T-helper 1 cell treated with Interleukin-12 subunit alpha and Interleukin-12 subunit beta and Interleukin-4 antibody, amounts not matched to agents 30 ng/mL and 1 ng/mL, for 36 hours (primary cell): ENCODE data around the gene LAMA2. TPM values are rescaled to one million over a fixed set of nuclear protein-coding genes. Genes with fewer than 3 reads are reported as not detected.
"Not testable (repeated sequence)": the region's sequence is repeated elsewhere in the genome, so short reads cannot be mapped to it uniquely, and the experiment has no call there.

ENCODE experiments used
- intact Hi-C: fragments of 100-400 bp; cut with micrococcal nuclease; formaldehyde crosslinking; loops from one replicate; pipeline ENCODE4 v1.15.1; 2024
- total RNA-seq: library from RNA; stranded (reverse); gene quantifications from 2 replicates; pipeline ENCODE4 v1.2.3, GENCODE V29; 2022

LAMA2 gene
- total RNA-seq, 1 donor from 2014 or later, result 0.25 TPM

DNA sequence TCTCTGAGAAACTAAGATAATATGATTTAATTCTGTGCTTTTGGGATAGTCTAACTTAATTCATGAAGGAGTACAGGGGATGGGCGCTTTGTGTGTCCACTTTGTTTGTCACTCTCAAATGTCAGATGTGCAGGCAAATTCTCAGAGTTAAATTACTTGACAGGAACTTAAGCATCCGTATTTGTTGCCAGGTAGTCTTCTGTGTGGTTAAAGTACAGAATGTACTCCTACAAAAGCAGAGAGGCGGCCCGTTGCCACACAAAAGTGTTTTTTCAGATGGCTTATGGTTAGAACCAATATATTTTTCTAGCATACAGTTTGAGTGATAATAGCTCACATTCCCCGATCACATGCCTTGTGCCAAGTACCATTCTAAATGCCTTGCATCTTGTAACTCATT lies 234.4 kb downstream of the LAMA2 start:
- intact Hi-C loops, result no loop called here

DNA sequence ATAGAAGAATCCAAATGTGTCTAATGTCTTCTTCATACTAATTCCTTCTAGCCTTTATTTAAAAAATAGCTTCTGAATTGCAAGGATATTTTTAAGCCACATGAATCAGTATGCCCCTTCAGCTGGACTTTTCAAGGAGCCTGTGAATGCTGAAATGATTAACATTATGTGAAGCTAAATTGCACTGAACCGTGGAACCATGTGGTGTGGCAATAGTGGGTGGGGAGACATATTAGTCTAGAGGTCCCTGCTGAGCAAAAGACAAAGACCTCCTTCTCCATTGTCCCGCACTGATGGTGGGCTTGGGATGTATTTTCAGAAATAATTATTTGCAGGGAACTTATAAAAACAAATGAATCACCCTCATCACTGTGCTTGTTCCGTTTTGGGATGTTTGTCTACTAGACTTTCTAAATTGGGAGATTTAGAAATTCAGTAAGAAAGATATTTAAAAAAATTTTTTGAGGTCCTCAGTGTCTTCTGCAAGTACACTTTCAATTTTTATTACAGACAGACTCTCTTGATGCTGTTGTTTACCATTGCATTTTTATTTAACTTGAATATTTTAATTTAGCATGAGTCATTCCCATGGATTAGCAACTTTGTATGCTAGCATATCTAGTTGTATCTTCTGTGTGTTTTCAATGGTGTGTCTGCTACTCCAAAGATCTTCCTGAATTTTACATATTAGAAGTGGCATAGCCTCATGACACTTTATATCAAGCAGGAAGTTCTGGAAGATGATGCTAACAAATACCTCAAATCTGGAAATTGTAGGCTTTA lies 238.1 kb downstream of the LAMA2 start:
- intact Hi-C loops, result no loop called here

DNA sequence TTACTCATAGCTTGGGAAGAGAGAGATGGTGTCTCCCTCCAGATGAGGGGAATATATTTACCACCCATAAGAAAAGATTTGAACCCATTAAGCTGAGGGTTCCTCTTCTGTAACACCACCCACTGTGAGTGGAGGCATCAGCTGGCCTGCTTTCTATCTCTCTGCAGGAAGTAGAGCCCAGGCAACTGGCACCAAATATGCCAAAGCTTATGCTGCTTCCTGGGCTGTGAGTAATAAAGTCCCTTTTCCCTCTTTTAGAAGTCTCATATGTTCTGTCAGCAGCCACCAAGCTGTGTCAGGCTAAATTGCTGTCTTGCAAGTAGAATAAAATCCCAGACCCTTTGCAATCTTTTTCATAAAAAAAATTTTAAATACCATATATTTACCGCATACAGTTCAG lies 241.4 kb downstream of the LAMA2 start:
- intact Hi-C loops, result no loop called here

GRCh38 chr6:129130106-129130505 lies 247.2 kb downstream of the LAMA2 start:
- intact Hi-C loops, result no loop called here

DNA sequence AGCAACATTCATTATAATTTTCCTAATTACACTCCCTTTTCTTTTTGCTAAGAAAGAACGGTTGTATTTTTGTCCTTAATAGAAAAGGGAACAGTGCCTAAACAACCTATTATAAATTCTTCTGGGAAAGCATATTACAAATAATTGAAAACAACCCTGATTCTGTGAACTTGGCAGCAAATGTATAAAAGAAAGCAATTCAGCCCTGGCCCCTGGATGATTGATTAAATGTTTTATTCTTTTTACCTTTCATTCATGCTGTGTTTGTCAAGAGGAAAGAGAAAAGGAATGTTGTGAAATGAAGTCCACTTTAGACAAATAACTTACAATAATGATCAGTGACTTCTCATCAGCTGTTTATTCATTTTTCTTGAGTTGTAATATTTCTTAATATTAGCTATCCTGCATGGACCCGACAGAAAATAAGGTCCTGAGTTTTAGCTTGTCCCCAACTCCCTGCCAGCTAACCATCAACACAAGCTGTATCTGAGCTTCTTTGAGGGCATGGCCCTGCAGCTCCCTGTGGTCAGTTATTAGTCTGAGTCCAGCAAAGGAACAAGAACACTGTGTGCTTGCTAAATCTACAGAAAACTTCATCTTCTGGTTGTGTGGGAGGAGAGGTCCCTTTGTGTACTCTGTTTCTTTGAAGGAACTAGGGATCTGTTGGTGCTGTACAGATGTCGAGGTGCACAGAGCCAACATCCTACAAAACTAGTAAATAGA lies 248.2 kb downstream of the LAMA2 start:
- intact Hi-C loops, result no loop called here

GRCh38 chr6:129133770-129134192 lies 250.8 kb downstream of the LAMA2 start:
- intact Hi-C loops, result no loop called here

- intact Hi-C loops, result no loop called here
Measured at GRCh38 chr6:129134535-129134934, 251.6 kb downstream of the LAMA2 start.

DNA sequence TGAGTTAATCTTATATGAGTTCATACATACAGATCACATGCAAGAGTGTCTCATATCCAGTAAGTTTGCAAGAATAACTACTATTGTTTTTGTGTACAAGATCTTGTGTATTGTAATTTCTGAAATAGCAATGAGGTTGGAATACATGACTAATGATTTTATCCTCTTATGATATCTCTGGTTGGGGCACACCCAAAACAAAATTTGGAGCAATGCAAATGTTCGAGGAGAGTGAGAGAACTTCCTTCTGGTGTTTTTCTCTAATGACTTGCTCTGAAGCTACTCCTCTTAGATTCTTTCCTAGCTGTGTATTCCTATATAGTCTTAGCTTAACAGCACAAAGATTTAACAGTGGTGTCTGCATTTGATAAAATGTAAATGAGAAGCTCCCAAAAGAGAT lies 252.5 kb downstream of the LAMA2 start:
- intact Hi-C loops, result no loop called here

- intact Hi-C loops, result no loop called here
Measured at GRCh38 chr6:129136751-129137150, 253.8 kb downstream of the LAMA2 start.

DNA sequence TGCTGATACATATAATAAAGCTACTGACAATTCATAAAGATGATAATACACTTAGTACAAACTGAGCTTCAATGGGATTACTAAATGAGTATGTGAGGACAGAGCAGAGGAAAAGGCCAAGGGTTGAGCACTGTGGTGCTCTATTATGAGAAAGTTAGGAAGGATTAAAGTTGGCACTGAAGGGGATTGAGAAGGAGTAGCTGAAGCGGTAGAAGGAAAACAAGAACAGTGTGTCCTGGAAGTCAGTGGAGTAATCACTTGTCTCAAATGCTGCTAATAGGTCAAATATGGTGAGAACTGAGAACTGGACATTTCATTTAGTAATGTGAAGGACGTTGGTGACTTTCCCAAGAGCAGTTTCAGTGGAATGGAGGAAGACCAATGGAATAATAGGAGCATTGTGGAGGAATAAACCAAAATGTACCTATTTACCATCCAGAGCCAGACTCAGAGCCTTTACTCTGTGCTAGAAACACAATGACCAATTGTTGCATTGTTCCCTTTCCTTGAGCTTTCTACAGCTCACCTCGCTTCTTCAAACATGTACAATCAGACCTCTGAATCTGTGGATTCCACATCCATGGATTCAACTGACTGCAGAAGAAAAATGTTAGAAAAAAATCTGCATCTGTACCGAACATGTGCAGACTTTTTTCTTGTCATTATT lies 255.9 kb downstream of the LAMA2 start:
- intact Hi-C loops, result no loop called here

- intact Hi-C loops, result no loop called here
Measured at GRCh38 chr6:129140526-129140925, 257.6 kb downstream of the LAMA2 start.

DNA sequence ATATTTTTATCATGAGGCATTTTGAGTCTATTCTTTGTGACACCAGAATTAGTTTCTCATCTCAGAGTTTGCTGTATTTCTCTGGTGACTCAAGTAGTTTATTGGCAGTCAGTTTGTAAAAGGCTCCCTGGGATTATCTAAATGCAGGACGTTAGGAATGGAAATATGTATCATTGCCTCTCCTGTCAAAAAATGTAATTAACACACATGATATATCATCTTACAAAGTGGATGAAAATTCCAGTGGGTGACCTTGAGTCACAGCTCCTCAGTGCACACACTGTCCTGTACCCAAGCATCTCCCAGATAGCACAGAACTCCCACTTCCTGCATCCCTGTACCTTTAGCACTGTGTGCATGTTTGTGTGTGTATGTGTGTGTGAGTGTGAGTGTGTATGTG lies 258.6 kb downstream of the LAMA2 start:
- intact Hi-C loops, result no loop called here

GRCh38 chr6:129146902-129147301 lies 264.0 kb downstream of the LAMA2 start:
- intact Hi-C loops, result no loop called here

GRCh38 chr6:129150507-129150906 lies 267.6 kb downstream of the LAMA2 start:
- intact Hi-C loops, result no loop called here

DNA sequence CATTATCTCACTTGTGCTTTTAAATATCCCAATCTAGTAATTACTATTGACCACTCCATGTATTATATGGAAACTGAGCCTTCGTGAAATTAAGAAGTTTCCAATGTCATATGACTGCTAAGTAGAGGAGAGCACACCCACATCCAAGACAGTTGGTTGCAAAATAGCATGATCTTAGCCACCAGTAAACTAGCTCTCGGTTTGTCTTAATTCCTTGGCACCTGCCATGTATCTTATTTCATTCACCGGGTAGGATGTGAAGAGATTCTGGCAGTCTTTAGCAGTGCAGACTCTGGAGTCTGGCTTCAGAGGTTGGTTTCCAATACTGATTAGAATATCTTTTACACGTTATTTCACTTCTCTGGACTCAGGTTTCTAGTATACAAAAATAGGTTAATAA lies 270.3 kb downstream of the LAMA2 start:
- intact Hi-C loops, result no loop called here

GRCh38 chr6:129159242-129159641 lies 276.3 kb downstream of the LAMA2 start:
- intact Hi-C loops, result not testable (repeated sequence)

DNA sequence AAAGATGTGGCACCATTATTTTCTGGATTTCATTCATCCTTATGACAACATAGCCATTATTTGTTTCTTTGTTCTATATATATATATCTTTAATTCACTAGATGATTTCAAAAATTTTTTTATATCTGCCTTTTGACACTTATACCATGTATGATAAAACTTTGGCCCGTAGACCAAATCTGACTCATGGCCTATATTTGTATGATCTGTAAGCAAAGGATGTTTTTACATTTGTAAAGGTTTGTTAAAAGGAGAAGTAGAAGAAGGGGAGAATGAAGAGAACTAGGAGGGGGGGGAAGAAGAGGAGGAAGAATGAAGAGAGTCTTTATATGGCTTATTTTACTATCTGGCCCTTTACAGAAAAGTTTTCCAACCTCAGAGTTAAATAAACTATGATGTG lies 279.7 kb downstream of the LAMA2 start:
- intact Hi-C loops, result no loop called here

DNA sequence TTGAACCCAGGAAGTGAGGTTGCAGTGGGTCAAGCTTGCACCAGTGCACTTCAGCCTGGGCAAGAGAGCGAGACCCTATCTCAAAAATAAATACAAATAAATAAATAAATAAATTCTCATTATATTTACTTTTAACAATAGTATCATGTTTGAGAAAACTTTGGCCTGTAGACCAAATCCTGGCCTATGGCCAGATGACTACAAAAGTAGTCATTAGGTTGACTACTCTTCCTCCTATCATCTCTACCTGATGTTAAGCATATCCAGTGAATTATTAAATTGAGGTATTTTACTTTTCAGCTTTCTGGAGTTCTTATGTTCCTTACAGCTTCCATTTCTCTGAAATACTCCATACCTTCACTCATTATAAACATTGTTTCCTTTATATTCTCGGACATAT lies 280.6 kb downstream of the LAMA2 start:
- intact Hi-C loops, result no loop called here

DNA sequence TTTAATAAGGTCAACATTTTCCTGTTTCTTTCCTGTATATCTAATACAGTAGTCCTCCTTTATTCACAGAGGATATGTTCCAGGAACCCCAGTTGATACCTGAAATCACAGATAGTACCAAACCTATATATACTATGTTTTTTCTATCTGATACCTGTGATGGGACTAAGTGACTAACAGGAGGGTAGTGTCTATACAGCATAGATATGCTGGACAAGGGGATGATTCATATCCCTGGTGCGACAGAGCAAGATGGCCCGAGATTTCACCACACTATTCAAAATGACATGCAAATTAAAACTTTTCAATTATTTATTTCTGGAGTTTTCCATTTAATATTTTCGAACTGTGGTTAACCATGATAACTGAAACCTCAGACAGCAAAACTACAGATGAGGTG lies 281.1 kb downstream of the LAMA2 start:
- intact Hi-C loops, result no loop called here

- intact Hi-C loops, result not testable (repeated sequence)
Measured at GRCh38 chr6:129172279-129172995, 289.5 kb downstream of the LAMA2 start.

DNA sequence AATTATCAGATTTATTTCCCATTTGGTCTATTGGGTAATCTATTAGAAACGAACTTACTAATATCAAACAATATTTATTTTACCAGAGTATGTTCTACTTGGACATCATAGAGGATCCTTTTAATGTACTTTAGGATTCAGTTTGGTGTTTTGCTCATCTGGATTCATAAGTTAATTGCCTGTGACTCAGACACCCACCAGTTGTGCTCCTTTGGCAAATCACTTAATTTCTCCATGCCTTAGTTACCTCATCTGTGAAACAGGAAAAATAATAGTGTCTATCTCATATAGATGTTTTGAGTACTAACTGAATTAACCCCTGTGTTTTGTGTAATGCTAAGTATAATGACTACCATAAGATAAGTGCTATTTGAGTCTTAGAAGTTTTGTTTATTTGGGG lies 292.1 kb downstream of the LAMA2 start:
- intact Hi-C loops, result no loop called here

- intact Hi-C loops, result no loop called here
Measured at GRCh38 chr6:129177801-129178200, 294.9 kb downstream of the LAMA2 start.
